Measurements from ENCODE around the gene VAPB.

The VAPB gene

GRCh38 chr20:58392286-58392685, 3.3 kb downstream of the VAPB start:
- peaks cover 31% of the 10 kb centered on the region for H3K4me1 ChIP-seq (ENCODE audit: insufficient read depth, poor library complexity, severe bottlenecking)
- peaks cover 5% of the 10 kb centered on the region for H3K9me3 ChIP-seq (ENCODE audit: severe bottlenecking)
- no peaks in the 10 kb centered on the region for H3K27me3 ChIP-seq (ENCODE audit: insufficient read depth, poor library complexity, severe bottlenecking)
- no peak for TF ChIP-seq CTCF (IDR thresholded peaks at IDR 0.05; ENCODE audit: poor library complexity, severe bottlenecking)
- ATAC-seq (ENCODE audit: low read depth) = no peak
- no peak for DNase-seq (ENCODE audit: low spot score)
- no peak overlapping the region for H3K27ac ChIP-seq (ENCODE audit: poor library complexity, severe bottlenecking)
- no peak overlapping the region for H3K4me3 ChIP-seq (ENCODE audit: severe bottlenecking)
- H3K36me3 ChIP-seq (ENCODE audit: low read depth) = peaks cover 72% of the 10 kb centered on the region

- no peak for ATAC-seq (ENCODE audit: low read depth)
- Histone ChIP-seq H3K4me3 (ENCODE audit: severe bottlenecking) (no peak overlapping the region), H3K9me3 (ENCODE audit: severe bottlenecking) (no peaks in the 10 kb centered on the region), H3K4me1 (ENCODE audit: insufficient read depth, poor library complexity, severe bottlenecking) (peaks cover 31% of the 10 kb centered on the region), H3K27ac (ENCODE audit: poor library complexity, severe bottlenecking) (no peak overlapping the region), H3K27me3 (ENCODE audit: insufficient read depth, poor library complexity, severe bottlenecking) (no peaks in the 10 kb centered on the region), H3K36me3 (ENCODE audit: low read depth) (peaks cover 78% of the 10 kb centered on the region)
- no peak for TF ChIP-seq CTCF (IDR thresholded peaks at IDR 0.05; ENCODE audit: poor library complexity, severe bottlenecking)
- no peak for DNase-seq (ENCODE audit: low spot score)
Measured at GRCh38 chr20:58393299-58393698, 4.3 kb downstream of the VAPB start.

GRCh38 chr20:58394801-58395200, 5.8 kb downstream of the VAPB start:
- Histone ChIP-seq H3K4me1 (ENCODE audit: insufficient read depth, poor library complexity, severe bottlenecking) (peaks cover 30% of the 10 kb centered on the region), H3K9me3 (ENCODE audit: severe bottlenecking) (no peaks in the 10 kb centered on the region), H3K27ac (ENCODE audit: poor library complexity, severe bottlenecking) (no peak overlapping the region), H3K4me3 (ENCODE audit: severe bottlenecking) (no peak overlapping the region), H3K27me3 (ENCODE audit: insufficient read depth, poor library complexity, severe bottlenecking) (no peaks in the 10 kb centered on the region), H3K36me3 (ENCODE audit: low read depth) (peaks cover 79% of the 10 kb centered on the region)
- no peak for ATAC-seq (ENCODE audit: low read depth)
- no peak for TF ChIP-seq CTCF (IDR thresholded peaks at IDR 0.05; ENCODE audit: poor library complexity, severe bottlenecking)
- DNase-seq (ENCODE audit: low spot score) = no peak

GRCh38 chr20:58395604-58396003, 6.6 kb downstream of the VAPB start:
- Histone ChIP-seq H3K4me1 (ENCODE audit: insufficient read depth, poor library complexity, severe bottlenecking) (peaks cover 30% of the 10 kb centered on the region), H3K36me3 (ENCODE audit: low read depth) (peaks cover 77% of the 10 kb centered on the region), H3K9me3 (ENCODE audit: severe bottlenecking) (no peaks in the 10 kb centered on the region), H3K27ac (ENCODE audit: poor library complexity, severe bottlenecking) (no peak overlapping the region), H3K27me3 (ENCODE audit: insufficient read depth, poor library complexity, severe bottlenecking) (no peaks in the 10 kb centered on the region), H3K4me3 (ENCODE audit: severe bottlenecking) (no peak overlapping the region)
- TF ChIP-seq CTCF (IDR thresholded peaks at IDR 0.05; ENCODE audit: poor library complexity, severe bottlenecking) = no peak
- ATAC-seq (ENCODE audit: low read depth) (no peak), DNase-seq (ENCODE audit: low spot score) (no peak)

GRCh38 chr20:58397429-58397828, 8.4 kb downstream of the VAPB start:
- Histone ChIP-seq H3K4me1 (ENCODE audit: insufficient read depth, poor library complexity, severe bottlenecking) (peaks cover 36% of the 10 kb centered on the region), H3K9me3 (ENCODE audit: severe bottlenecking) (no peaks in the 10 kb centered on the region), H3K36me3 (ENCODE audit: low read depth) (peaks cover 61% of the 10 kb centered on the region), H3K27me3 (ENCODE audit: insufficient read depth, poor library complexity, severe bottlenecking) (no peaks in the 10 kb centered on the region), H3K27ac (ENCODE audit: poor library complexity, severe bottlenecking) (no peak overlapping the region), H3K4me3 (ENCODE audit: severe bottlenecking) (no peak overlapping the region)
- DNase-seq (ENCODE audit: low spot score) = no peak
- no peak for ATAC-seq (ENCODE audit: low read depth)
- no peak for TF ChIP-seq CTCF (IDR thresholded peaks at IDR 0.05; ENCODE audit: poor library complexity, severe bottlenecking)

Measured in RWPE2 (cell line).